Mammary epithelial cell (primary cell): Measurements from ENCODE around the gene TJP1.

Source experiments
- EZH2 ChIP-seq: IDR thresholded peaks from 2 replicates; pipeline ENCODE4 v1.6.1; 2012; ENCODE audit warnings: low read length, inconsistent platforms, borderline replicate concordance
- TF ChIP-seq, protein P1 (sequence below), 2 donors: IDR thresholded peaks in 1 of 2; conservative IDR thresholded peaks in 1 of 2; 2 replicates each; pipeline ENCODE4 v1.5.1; 2011 to 2012; ENCODE audit warnings: inconsistent platforms in 2 of 2, low read length in 2 of 2, mild to moderate bottlenecking in 2 of 2, control low read depth in 1 of 2, low read depth in 1 of 2; ENCODE audit not compliant: insufficient read depth in 1 of 2; ENCODE audit errors: extremely low read depth in 1 of 2

DNA sequence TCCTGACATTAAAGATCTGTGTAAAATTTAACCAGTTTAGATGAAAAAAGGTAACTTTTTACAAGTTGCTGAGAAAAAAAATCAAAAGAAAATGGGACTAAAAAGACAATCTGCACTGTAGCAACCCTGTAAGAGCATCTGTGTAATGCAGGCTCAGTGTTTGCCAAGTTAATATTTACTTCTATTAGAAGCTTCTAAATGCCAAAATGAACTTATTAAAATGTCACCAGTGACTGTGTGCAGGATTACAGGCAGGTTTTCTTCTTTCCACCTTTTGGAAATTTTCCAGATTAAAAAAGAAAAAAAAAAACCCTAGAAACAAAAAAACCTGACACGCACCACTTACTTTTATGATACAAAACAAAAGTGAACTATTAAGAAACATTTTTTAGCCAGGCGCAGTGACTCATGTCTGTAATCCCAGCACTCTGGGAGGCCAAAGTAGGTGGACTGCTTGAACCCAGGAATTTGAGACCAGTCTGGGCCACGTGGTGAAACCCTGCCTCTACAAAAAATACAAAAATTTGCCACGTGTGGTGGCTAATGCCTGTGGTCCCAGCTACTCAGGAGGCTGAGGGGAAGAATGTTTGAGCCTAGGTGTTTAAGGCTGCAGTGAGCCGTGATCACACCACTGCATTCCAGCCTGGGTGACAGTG is 87.2 kb downstream of the TJP1 start:
- TF ChIP-seq, protein P1, sequence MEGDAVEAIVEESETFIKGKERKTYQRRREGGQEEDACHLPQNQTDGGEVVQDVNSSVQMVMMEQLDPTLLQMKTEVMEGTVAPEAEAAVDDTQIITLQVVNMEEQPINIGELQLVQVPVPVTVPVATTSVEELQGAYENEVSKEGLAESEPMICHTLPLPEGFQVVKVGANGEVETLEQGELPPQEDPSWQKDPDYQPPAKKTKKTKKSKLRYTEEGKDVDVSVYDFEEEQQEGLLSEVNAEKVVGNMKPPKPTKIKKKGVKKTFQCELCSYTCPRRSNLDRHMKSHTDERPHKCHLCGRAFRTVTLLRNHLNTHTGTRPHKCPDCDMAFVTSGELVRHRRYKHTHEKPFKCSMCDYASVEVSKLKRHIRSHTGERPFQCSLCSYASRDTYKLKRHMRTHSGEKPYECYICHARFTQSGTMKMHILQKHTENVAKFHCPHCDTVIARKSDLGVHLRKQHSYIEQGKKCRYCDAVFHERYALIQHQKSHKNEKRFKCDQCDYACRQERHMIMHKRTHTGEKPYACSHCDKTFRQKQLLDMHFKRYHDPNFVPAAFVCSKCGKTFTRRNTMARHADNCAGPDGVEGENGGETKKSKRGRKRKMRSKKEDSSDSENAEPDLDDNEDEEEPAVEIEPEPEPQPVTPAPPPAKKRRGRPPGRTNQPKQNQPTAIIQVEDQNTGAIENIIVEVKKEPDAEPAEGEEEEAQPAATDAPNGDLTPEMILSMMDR (conservative IDR thresholded peaks at IDR 0.05 in 1 of 2, IDR thresholded peaks at IDR 0.05 in 1 of 2; ENCODE audit: extremely low read depth in 1 of 2, insufficient read depth in 1 of 2, low read depth in 1 of 2, low read length in 2 of 2) = no peak
- TF ChIP-seq EZH2 = no peak
